GM19468 (cell line): ENCODE results near the gene CACNB4.
"Not testable (repeated sequence)": the region's sequence is repeated elsewhere in the genome, so short reads cannot be mapped to it uniquely, and the experiment has no call there.

Source experiments
- ATAC-seq: cut with Tn5 transposase; IDR thresholded peaks from one replicate; pipeline ENCODE4 v1.9.1; 2021; ENCODE audit warnings: mild to moderate bottlenecking, moderate library complexity, moderate number of reproducible peaks; ENCODE audit not compliant: unreplicated experiment; ENCODE audit errors: extremely low read depth

CACNB4 gene

GRCh38 chr2:152090726-152091125, 8.1 kb downstream of the CACNB4 start:
- not testable (repeated sequence) for ATAC-seq

- no peak for ATAC-seq
Measured at GRCh38 chr2:152089238-152089637, 9.6 kb downstream of the CACNB4 start.

DNA sequence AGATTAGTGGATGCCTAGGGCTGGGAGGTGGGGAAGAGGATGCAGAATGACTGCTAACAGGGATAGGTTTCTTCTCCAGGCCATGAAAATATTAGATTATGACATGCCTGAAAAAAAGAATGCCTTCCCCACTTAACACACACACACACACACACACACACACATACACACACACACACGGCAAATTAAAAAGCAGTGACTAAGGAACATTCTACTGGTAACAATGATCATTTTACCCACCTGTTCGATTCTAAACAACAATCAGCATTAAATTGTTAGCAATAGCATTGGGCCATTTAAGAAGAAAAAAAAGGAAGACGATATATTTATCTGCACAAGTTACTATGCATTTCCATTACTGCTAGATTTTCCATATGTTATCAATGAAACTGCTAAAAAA, 10.8 kb downstream of the CACNB4 start:
- ATAC-seq = no peak

DNA sequence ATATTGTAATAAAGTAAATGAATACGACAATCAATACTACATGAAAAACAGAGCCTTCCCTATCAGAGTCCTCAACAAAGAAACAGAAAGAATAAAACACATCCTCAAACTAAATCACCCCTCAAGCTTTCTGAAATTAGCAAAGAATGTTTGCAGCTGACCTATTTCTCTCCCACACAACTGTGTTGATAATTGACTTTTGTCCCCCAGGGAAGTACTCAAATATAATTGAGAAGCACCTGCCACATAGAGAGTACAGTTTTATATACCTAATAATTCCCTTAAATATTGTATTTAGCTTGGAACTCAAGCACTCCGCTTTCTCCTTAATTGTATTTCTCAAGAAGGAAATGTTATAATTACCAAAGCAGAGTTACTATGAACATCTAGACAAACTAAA, 12.6 kb downstream of the CACNB4 start:
- no peak for ATAC-seq

- ATAC-seq = no peak
Measured at GRCh38 chr2:152084076-152084475, 14.8 kb downstream of the CACNB4 start.

DNA sequence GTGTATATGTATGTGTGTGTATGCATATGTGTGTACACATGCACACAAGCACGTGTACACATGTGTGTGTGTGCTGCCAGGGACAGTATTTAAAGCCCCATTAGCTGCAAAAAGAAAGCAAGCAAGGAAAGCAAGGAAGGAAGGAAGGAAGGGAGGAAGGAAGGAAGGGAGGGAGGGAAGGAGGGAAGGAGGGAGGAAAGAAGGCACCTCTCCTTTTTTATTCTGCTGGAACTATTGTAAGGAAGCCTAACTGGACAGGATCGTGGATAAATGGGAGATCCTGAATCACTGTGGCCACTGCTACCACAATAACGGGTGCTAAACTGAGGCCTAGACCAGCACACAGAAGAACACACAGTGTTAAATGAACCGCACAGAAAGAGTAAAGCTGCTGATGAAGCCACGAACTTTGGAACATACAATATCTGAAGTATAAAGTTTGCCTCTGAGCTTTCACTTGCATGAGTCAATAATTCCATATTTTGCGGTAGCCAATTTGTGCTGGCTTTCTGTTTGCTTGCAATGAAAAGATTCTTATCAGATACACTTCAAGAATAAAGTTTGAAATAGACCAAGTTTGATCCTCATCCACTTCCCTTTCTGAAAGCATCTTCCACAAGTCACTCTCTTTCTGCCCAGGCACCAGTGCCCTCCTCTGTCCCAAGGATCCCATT, 15.5 kb downstream of the CACNB4 start:
- no peak for ATAC-seq

- ATAC-seq = peak; percentile 74
Measured at GRCh38 chr2:152078662-152079061, 20.2 kb downstream of the CACNB4 start.

- ATAC-seq = no peak
Measured at GRCh38 chr2:152078023-152078422, 20.8 kb downstream of the CACNB4 start.

DNA sequence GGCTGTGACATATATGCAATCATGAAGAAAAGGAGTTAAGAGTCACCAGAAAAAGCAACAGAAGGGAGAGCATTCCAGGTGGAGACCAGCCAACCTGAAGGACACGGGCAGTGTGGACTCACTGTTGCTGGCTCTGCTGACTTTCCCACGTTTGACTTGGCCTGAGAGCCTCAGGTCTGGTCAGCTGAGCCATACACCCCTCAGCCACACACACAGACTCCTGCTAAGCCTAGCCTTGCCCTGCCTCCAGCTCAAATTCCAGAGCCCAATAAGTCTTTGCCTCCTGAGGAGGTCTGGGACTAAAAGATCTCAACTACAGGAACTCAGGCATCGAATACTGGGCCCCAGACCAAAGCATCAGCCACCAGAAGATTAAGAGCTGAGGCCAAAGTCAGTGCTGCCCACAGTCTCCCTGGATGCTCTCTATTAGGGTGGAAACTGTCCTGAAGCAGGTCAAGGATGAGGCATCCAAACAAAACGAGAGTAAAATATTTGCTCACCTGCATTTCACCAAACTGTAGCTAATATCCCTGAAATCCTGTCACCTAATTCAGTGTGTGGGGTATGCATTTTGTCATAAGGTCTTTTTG, 23.3 kb downstream of the CACNB4 start:
- ATAC-seq = no peak

- no peak for ATAC-seq
Measured at GRCh38 chr2:152072011-152072410, 26.8 kb downstream of the CACNB4 start.

DNA sequence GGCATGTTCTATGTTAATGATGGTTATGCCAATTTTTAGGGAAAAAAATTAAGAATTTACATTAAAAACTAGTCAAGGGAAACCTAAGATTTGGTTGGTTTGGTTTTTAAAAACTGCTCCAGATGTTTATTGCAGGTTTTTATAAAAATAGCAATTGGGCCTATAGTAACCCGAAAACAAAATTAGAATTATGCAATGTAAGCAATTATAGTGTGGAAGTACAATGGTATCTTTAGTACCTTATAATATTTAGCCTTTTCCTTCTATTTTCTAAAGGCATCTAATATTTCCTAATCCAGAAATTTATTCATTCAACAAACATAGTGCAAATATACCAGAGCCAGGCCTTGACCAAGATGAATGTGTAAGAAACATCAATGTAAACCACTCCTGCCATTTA, 27.3 kb downstream of the CACNB4 start:
- ATAC-seq = no peak

GRCh38 chr2:152071092-152071491, 27.8 kb downstream of the CACNB4 start:
- ATAC-seq = no peak

GRCh38 chr2:152068226-152068625, 30.6 kb downstream of the CACNB4 start:
- ATAC-seq = no peak

DNA sequence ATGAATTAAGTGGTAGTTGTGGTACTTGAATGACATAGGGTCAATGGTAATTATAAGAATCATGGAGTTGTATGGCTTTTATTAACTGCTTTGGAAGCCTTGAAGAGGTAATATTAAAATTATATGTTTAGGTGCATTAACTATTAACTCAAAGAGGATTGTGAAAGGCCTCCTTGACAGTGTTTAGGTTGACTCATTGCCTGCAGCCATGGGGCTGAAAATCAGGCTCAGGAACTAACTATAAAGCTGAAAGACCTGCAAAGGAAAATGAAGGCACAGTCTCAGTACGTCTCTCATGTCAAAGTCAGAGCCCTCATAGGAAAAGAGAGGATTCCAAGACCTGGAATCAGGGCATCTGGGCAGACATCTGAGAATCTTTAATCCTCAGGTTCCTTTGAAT, 31.0 kb downstream of the CACNB4 start:
- no peak for ATAC-seq

GRCh38 chr2:152065945-152066344, 32.9 kb downstream of the CACNB4 start:
- ATAC-seq = no peak

GRCh38 chr2:152064001-152064400, 34.8 kb downstream of the CACNB4 start:
- no peak for ATAC-seq

DNA sequence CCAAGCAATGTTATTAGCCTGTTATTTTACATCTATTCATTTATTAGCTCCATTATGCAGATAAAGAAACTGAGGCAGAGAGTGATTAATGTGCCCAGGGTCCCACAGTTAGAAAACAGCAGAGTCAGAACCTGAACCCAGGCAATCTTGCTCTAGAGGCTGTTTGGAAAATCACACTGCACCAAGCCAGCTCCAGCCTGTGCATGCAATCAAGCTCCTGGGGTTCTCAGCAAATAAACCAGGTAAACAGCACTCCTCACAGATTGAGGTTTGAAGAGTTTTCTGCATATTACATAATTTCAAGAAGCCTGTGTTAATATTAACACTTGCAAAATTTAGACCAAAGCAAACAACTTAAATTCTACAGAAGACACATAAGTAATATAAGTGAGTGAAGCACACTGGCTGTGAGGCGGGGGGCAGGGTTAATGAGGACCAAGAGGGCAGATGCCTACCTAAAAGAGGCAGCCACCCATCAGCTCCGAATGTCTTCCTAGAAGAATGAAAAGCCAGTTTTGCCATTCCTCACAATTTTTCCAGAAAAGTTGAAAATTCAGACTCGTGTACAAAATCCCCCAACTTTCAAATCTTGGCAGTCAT, 35.4 kb downstream of the CACNB4 start:
- ATAC-seq = no peak

DNA sequence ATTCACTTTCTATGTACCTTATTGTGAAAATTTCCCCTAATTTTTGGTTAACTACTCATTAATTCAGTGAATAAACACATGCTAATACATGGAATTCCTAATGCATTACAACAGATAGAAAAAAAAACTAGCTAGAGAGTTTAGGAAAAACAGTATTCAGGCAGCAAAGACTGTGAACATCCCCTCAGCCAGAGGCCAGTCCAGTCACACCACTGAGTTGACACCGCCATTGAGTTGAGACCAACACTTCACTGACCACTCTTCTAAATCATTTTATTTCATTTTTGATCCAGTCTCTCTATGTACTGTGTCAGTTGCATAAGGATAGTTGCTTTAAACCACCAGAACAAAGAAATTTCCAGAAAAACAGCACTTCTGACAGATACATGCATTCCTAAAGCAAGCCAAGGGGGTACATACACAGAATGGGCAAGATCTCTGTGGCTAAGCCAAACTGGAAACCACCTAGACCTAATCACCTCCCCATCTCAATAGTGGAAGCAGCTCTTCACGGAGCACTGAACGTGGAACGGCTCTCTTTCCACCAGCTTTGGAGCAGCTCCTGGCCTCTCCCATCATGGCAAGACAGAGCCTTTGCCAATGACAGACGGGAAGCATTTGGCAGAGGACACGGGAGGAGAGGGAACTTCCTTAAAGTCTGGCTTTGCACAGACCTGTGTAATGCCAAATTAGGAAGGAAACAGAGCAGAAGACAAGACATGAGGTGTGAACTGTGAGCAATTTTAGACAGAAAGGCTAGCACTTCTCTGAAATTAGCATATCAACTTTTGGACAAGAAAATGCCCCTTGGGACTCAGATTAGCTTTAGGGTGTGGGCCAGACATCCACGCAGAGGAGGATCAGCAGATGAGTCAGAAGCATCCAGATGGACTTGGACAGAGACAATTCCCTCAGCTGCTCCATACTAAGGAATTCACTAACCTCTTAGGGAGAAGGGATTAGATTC, 36.4 kb downstream of the CACNB4 start:
- peak; percentile 37 for ATAC-seq

DNA sequence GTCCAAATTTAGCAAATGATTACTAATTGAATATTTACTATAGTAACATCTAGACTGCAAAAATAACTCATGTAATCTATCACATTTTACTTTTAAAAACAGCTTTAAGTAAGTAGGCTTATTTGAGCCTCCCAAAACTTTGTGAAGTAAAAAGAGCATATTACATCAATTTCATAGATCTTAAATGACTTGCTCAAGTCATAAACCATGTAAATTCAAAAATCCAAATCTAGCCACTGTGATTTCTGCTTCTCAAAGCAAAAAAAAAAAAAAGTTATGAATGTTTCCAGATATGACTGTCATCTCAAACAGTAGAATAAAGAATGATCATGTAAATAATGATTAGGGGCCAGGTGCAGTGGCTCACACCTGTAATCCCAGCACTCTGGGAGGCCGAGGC, 37.5 kb downstream of the CACNB4 start:
- no peak for ATAC-seq

GRCh38 chr2:152058655-152059054, 40.2 kb downstream of the CACNB4 start:
- ATAC-seq = no peak

DNA sequence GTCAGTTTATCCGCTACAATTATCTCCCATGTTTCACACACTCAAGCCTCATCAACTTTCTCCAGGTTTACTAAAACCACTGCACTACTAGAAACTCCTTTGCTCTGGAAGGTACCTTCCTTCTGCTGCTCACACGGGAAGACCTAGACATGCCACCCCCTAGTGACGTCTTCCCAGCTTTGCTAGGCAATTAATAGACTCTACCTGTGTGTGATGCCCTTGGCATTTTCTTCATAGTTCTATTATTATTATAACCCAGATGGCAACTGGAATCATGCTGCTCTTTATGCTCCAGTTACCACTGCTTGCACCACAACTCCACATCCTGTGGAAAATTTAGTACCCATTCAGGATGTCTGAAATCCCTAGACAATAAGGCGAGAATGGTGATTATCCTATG, 42.4 kb downstream of the CACNB4 start:
- no peak for ATAC-seq
